ENCODE measurements around the gene HSF5. TPM values are rescaled to one million over a fixed set of nuclear protein-coding genes. Genes with fewer than 3 reads are reported as not detected.

HSF5 gene
- total and polyA plus RNA-seq, 2 of the 13 experiments (the other 11 are each of a cell fraction or from before 2014, with no cell fraction given): not detected

DNA sequence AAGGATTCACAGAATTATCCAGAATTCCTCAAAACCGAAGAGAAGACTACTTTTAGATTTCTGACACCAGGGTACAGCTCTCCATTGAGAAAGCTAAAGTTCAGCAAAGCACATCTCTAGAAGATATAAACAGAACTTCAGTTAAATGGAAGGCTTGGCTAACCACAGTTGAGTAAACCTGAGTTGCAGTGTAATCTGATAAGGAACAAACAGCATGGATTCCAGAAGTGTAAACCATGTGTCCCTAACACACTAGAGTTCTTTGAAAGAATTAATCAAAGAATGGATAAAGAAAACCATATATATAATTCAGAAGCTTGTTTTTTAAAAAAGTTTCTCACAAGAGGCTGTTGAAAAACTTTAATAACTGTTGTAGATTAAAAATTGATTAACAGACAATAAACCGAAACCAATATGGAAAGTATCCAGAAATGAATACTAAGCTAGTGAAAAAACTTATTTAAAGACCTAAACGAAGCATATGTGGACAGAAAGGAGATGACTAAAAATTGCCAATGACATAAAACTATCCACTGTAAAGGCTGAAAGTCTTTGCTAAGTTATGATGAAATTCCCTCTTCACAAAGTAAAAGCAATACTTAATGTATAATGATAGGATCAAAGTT, 75.1 kb downstream of the HSF5 start (continued):
- TF ChIP-seq HNF4G (IDR thresholded peaks at IDR 0.05; ENCODE audit: borderline replicate concordance, low read depth, low read length) (no peak), HNF4G (CRISPR knock-in tag; IDR thresholded peaks at IDR 0.05; ENCODE audit: borderline replicate concordance, low read depth) (no peak), NCOA2 (CRISPR knock-in tag; IDR thresholded peaks at IDR 0.05) (peak; percentile 82), ZSCAN9 (CRISPR knock-in tag; IDR thresholded peaks at IDR 0.05; ENCODE audit: borderline replicate concordance) (0 out of 2 replicates have a peak, but pooled peaks have one; percentile 35), SP5 (CRISPR knock-in tag; IDR thresholded peaks at IDR 0.05; ENCODE audit: borderline replicate concordance, low read depth) (peak; percentile 47; the same call in 1 of the 2 replicates), NONO (IDR thresholded peaks at IDR 0.05) (no peak), NONO (CRISPR knock-in tag; conservative IDR thresholded peaks at IDR 0.05) (peak; percentile 55)
- TF ChIP-seq, protein P1, sequence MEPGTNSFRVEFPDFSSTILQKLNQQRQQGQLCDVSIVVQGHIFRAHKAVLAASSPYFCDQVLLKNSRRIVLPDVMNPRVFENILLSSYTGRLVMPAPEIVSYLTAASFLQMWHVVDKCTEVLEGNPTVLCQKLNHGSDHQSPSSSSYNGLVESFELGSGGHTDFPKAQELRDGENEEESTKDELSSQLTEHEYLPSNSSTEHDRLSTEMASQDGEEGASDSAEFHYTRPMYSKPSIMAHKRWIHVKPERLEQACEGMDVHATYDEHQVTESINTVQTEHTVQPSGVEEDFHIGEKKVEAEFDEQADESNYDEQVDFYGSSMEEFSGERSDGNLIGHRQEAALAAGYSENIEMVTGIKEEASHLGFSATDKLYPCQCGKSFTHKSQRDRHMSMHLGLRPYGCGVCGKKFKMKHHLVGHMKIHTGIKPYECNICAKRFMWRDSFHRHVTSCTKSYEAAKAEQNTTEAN (CRISPR knock-in tag; conservative IDR thresholded peaks at IDR 0.05): peak; percentile 66; the same call in 1 of the 2 replicates
- TF ChIP-seq, protein P2, sequence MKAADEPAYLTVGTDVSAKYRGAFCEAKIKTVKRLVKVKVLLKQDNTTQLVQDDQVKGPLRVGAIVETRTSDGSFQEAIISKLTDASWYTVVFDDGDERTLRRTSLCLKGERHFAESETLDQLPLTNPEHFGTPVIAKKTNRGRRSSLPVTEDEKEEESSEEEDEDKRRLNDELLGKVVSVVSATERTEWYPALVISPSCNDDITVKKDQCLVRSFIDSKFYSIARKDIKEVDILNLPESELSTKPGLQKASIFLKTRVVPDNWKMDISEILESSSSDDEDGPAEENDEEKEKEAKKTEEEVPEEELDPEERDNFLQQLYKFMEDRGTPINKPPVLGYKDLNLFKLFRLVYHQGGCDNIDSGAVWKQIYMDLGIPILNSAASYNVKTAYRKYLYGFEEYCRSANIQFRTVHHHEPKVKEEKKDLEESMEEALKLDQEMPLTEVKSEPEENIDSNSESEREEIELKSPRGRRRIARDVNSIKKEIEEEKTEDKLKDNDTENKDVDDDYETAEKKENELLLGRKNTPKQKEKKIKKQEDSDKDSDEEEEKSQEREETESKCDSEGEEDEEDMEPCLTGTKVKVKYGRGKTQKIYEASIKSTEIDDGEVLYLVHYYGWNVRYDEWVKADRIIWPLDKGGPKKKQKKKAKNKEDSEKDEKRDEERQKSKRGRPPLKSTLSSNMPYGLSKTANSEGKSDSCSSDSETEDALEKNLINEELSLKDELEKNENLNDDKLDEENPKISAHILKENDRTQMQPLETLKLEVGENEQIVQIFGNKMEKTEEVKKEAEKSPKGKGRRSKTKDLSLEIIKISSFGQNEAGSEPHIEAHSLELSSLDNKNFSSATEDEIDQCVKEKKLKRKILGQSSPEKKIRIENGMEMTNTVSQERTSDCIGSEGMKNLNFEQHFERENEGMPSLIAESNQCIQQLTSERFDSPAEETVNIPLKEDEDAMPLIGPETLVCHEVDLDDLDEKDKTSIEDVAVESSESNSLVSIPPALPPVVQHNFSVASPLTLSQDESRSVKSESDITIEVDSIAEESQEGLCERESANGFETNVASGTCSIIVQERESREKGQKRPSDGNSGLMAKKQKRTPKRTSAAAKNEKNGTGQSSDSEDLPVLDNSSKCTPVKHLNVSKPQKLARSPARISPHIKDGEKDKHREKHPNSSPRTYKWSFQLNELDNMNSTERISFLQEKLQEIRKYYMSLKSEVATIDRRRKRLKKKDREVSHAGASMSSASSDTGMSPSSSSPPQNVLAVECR (CRISPR knock-in tag; IDR thresholded peaks at IDR 0.05; ENCODE audit: borderline replicate concordance): no peak; the same call in 1 of the 2 replicates
- TF ChIP-seq, protein P3, sequence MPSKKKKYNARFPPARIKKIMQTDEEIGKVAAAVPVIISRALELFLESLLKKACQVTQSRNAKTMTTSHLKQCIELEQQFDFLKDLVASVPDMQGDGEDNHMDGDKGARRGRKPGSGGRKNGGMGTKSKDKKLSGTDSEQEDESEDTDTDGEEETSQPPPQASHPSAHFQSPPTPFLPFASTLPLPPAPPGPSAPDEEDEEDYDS (CRISPR knock-in tag; IDR thresholded peaks at IDR 0.05): peak; percentile 56; the same call in 1 of the 2 replicates
- TF ChIP-seq, protein P4, sequence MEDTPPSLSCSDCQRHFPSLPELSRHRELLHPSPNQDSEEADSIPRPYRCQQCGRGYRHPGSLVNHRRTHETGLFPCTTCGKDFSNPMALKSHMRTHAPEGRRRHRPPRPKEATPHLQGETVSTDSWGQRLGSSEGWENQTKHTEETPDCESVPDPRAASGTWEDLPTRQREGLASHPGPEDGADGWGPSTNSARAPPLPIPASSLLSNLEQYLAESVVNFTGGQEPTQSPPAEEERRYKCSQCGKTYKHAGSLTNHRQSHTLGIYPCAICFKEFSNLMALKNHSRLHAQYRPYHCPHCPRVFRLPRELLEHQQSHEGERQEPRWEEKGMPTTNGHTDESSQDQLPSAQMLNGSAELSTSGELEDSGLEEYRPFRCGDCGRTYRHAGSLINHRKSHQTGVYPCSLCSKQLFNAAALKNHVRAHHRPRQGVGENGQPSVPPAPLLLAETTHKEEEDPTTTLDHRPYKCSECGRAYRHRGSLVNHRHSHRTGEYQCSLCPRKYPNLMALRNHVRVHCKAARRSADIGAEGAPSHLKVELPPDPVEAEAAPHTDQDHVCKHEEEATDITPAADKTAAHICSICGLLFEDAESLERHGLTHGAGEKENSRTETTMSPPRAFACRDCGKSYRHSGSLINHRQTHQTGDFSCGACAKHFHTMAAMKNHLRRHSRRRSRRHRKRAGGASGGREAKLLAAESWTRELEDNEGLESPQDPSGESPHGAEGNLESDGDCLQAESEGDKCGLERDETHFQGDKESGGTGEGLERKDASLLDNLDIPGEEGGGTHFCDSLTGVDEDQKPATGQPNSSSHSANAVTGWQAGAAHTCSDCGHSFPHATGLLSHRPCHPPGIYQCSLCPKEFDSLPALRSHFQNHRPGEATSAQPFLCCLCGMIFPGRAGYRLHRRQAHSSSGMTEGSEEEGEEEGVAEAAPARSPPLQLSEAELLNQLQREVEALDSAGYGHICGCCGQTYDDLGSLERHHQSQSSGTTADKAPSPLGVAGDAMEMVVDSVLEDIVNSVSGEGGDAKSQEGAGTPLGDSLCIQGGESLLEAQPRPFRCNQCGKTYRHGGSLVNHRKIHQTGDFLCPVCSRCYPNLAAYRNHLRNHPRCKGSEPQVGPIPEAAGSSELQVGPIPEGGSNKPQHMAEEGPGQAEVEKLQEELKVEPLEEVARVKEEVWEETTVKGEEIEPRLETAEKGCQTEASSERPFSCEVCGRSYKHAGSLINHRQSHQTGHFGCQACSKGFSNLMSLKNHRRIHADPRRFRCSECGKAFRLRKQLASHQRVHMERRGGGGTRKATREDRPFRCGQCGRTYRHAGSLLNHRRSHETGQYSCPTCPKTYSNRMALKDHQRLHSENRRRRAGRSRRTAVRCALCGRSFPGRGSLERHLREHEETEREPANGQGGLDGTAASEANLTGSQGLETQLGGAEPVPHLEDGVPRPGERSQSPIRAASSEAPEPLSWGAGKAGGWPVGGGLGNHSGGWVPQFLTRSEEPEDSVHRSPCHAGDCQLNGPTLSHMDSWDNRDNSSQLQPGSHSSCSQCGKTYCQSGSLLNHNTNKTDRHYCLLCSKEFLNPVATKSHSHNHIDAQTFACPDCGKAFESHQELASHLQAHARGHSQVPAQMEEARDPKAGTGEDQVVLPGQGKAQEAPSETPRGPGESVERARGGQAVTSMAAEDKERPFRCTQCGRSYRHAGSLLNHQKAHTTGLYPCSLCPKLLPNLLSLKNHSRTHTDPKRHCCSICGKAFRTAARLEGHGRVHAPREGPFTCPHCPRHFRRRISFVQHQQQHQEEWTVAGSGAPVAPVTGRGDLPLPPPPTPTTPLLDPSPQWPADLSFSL (CRISPR knock-in tag; IDR thresholded peaks at IDR 0.05): no peak

All from HepG2 (cell line).